CD4-positive, alpha-beta memory T cell (primary cell): ENCODE measurements around the gene UGT1A10. TPM values are rescaled to one million over a fixed set of nuclear protein-coding genes. Genes with fewer than 3 reads are reported as not detected.

Experiments used
- CTCF ChIA-PET: fragments of 350-600 bp; sonication (Branson Sonifier 250); formaldehyde crosslinking; loops from one replicate; lab custom pipeline; 2021; ENCODE audit warnings: inconsistent platforms; ENCODE audit not compliant: partially characterized antibody; lab: Charles Lee
- POLR2A ChIA-PET: fragments of 350-600 bp; sonication (Branson Sonifier 250); formaldehyde crosslinking; loops from one replicate; lab custom pipeline; 2021; ENCODE audit not compliant: partially characterized antibody; lab: Charles Lee
- DNase-seq, 5 donors: peaks; one replicate each; pipeline versions ENCODE4 v3.0.0 to v3.0.0-alpha.2; 2020 to 2022; ENCODE audit warnings: mixed read lengths in 1 of 5
- H3K27ac ChIP-seq: one replicate; pipeline ENCODE4 v1.7.0; 2013; ENCODE audit warnings: low read depth, low read length
- H3K27me3 ChIP-seq: 2 replicates; pipeline ENCODE4 v1.7.0; 2013; ENCODE audit warnings: mild to moderate bottlenecking, low read length, moderate library complexity; ENCODE audit not compliant: insufficient read depth
- H3K36me3 ChIP-seq: 2 replicates; pipeline ENCODE4 v1.7.0; 2013; ENCODE audit warnings: mild to moderate bottlenecking, low read length, moderate library complexity; ENCODE audit not compliant: insufficient read depth
- H3K4me1 ChIP-seq: 2 replicates; pipeline ENCODE4 v1.7.0; 2013; ENCODE audit warnings: mild to moderate bottlenecking, low read length, moderate library complexity; ENCODE audit not compliant: insufficient read depth
- H3K4me3 ChIP-seq, 2 donors: one replicate each; pipeline ENCODE4 v1.7.0; 2013; ENCODE audit warnings: low read length in 2 of 2, mild to moderate bottlenecking in 1 of 2
- H3K9me3 ChIP-seq, 2 donors: one replicate each; pipeline ENCODE4 v1.7.0; 2013; ENCODE audit warnings: low read length in 2 of 2, control low read depth in 1 of 2; ENCODE audit not compliant: control insufficient read depth in 1 of 2
- H3K27ac Mint-ChIP-seq, 7 donors: one replicate each; pipeline ENCODE4 v1.8.0; 2020 to 2021; ENCODE audit warnings: mixed read lengths in 7 of 7, mild to moderate bottlenecking in 6 of 7, inconsistent platforms in 3 of 7, moderate library complexity in 3 of 7
- H3K27me3 Mint-ChIP-seq, 2 donors: one replicate each; pipeline ENCODE4 v1.8.0; 2020 to 2021; ENCODE audit warnings: mixed read lengths in 2 of 2
- H3K36me3 Mint-ChIP-seq, 2 donors: one replicate each; pipeline ENCODE4 v1.8.0; 2020 to 2021; ENCODE audit warnings: mixed read lengths in 2 of 2, inconsistent platforms in 1 of 2, mild to moderate bottlenecking in 1 of 2
- H3K4me1 Mint-ChIP-seq, 4 donors: one replicate each; pipeline ENCODE4 v1.8.0; 2020 to 2021; ENCODE audit warnings: mixed read lengths in 4 of 4, mild to moderate bottlenecking in 1 of 4
- H3K4me3 Mint-ChIP-seq, 8 donors: one replicate each; pipeline ENCODE4 v1.8.0; 2020 to 2021; ENCODE audit warnings: mixed read lengths in 8 of 8, mild to moderate bottlenecking in 7 of 8, moderate library complexity in 6 of 8, inconsistent platforms in 3 of 8
- H3K9me3 Mint-ChIP-seq, 8 donors: one replicate each; pipeline ENCODE4 v1.8.0; 2020 to 2021; ENCODE audit warnings: mixed read lengths in 8 of 8, mild to moderate bottlenecking in 5 of 8, inconsistent platforms in 3 of 8, moderate library complexity in 1 of 8
- intact Hi-C: fragments of 100-400 bp; cut with micrococcal nuclease; formaldehyde crosslinking; loops from one replicate; pipeline ENCODE4 v1.15.1; 2023
- polyA plus RNA-seq, 2 donors: library from polyadenylated mRNA; unstranded; fragments of 300-500 nt; fragmentation: Illumina TruSeq; gene quantifications; one replicate each; pipeline ENCODE4 v1.2.3, GENCODE V29; 2021
- total RNA-seq, 2 experiments: library from RNA; stranded (reverse); gene quantifications; one replicate each; pipeline ENCODE4 v1.2.3, GENCODE V29; 2021

The UGT1A10 gene
- total and polyA plus RNA-seq, 4 experiments from 2014 or later, result not detected

GRCh38 chr2:233680361-233681045 lies 44.3 kb downstream of the UGT1A10 start:
- no peak overlapping the region for H3K27ac ChIP-seq
- no peaks in the 10 kb centered on the region for H3K4me1 ChIP-seq
- no peaks in the 10 kb centered on the region for H3K36me3 ChIP-seq
- H3K4me3 ChIP-seq, result no peak overlapping the region
- H3K27me3 ChIP-seq, result no peaks in the 10 kb centered on the region
- H3K4me1 Mint-ChIP-seq, result no peaks in the 10 kb centered on the region
- CTCF ChIA-PET, result no interaction called here
- H3K36me3 Mint-ChIP-seq, result no peaks in the 10 kb centered on the region
- no peak overlapping the region for H3K27ac Mint-ChIP-seq
- peaks cover 15 to 17% of the 10 kb centered on the region in 2 donors for H3K27me3 Mint-ChIP-seq
- no peak overlapping the region for H3K4me3 Mint-ChIP-seq
- H3K9me3 Mint-ChIP-seq, result no peaks in the 10 kb centered on the region
- intact Hi-C loops, result no loop called here
- H3K9me3 ChIP-seq, result no peaks in the 10 kb centered on the region
- DNase-seq, result no peak
- POLR2A ChIA-PET, result no interaction called here

- H3K4me1 Mint-ChIP-seq, result no peaks in the 10 kb centered on the region
- no peaks in the 10 kb centered on the region for H3K36me3 Mint-ChIP-seq
- Histone ChIP-seq H3K36me3 (no peaks in the 10 kb centered on the region), H3K4me1 (no peaks in the 10 kb centered on the region), H3K27me3 (no peaks in the 10 kb centered on the region), H3K27ac (no peak within 1 kb of the TSS), H3K9me3 (no peaks in the 10 kb centered on the region), H3K4me3 (no peak within 1 kb of the TSS)
- POLR2A ChIA-PET, result no interaction called here
- DNase-seq, result no peak
- H3K4me3 Mint-ChIP-seq, result no peak within 1 kb of the TSS
- CTCF ChIA-PET, result no interaction called here
- H3K27ac Mint-ChIP-seq, result no peak within 1 kb of the TSS
- peaks cover 13 to 18% of the 10 kb centered on the region in 2 donors for H3K27me3 Mint-ChIP-seq
- no peaks in the 10 kb centered on the region for H3K9me3 Mint-ChIP-seq
- intact Hi-C loops, result no loop called here
Observed at GRCh38 chr2:233681521-233682099, 45.4 kb downstream of the UGT1A10 start, which contains the start of gene UGT1A7. Gene UGT1A7 (plus strand): TSS chr2:233681901. CDS start chr2:233681938, 37 bp downstream.

DNA sequence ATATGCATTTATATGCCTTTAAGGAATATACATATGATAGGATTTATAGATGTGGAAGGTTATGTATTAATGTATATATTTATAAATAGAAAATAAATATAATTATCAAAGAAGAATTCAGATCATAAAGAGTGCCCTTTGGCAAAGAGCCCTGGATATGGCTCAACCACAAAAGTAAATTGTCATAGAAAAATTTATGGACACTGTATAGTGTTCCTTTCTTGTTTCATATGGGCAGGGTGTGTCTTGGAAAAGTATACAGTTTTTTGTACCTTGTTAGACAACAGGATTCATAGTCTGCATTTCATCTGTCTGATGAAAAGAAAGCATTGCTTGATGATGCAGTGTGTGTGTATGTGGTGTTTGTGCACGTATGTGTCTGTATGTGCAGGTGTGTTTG lies 48.4 kb downstream of the UGT1A10 start:
- no peaks in the 10 kb centered on the region for H3K36me3 ChIP-seq
- no peaks in the 10 kb centered on the region for H3K36me3 Mint-ChIP-seq
- intact Hi-C loops, result no loop called here
- no peak for DNase-seq
- H3K27me3 ChIP-seq, result no peaks in the 10 kb centered on the region
- peaks cover 12 to 20% of the 10 kb centered on the region in 2 donors for H3K27me3 Mint-ChIP-seq
- ChIA-PET POLR2A (no interaction called here), CTCF (no interaction called here)
- H3K4me1 Mint-ChIP-seq, result no peaks in the 10 kb centered on the region
- H3K4me3 Mint-ChIP-seq, result no peak overlapping the region
- H3K27ac Mint-ChIP-seq, result no peak overlapping the region
- H3K27ac ChIP-seq, result no peak overlapping the region
- no peaks in the 10 kb centered on the region for H3K4me1 ChIP-seq
- no peak overlapping the region for H3K4me3 ChIP-seq
- peaks cover 0 to 1% (median 0%) of the 10 kb centered on the region in 8 donors for H3K9me3 Mint-ChIP-seq
- H3K9me3 ChIP-seq, result no peaks in the 10 kb centered on the region

DNA sequence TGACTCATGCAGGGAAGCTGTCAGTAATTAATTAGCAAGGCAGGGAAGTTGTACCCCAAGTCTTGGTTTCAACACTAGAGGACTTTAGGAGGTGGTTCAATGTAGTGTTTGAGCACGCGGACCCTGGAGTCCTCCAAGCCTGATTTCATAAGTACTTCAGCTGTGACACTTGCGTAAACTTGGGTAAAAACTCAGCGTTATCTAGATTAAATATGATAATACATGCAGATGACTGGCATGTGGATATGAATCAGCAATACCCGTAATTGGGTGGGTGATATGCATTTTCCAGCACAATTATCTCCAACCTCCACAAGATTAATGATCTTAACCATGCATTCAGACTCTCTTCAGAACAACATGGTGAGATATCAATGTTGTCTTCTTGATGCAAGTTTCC lies 50.7 kb downstream of the UGT1A10 start:
- peaks cover 10 to 19% of the 10 kb centered on the region in 2 donors for H3K27me3 Mint-ChIP-seq
- no peaks in the 10 kb centered on the region for H3K4me1 ChIP-seq
- no peak overlapping the region for H3K27ac Mint-ChIP-seq
- H3K4me3 Mint-ChIP-seq, result no peak overlapping the region
- no peaks in the 10 kb centered on the region for H3K4me1 Mint-ChIP-seq
- DNase-seq, result no peak
- no peak overlapping the region for H3K4me3 ChIP-seq
- H3K27me3 ChIP-seq, result no peaks in the 10 kb centered on the region
- H3K9me3 Mint-ChIP-seq, result peaks cover 0 to 1% (median 0%) of the 10 kb centered on the region in 8 donors
- H3K27ac ChIP-seq, result no peak overlapping the region
- no peaks in the 10 kb centered on the region for H3K9me3 ChIP-seq
- no peaks in the 10 kb centered on the region for H3K36me3 Mint-ChIP-seq
- POLR2A ChIA-PET, result no interaction called here
- CTCF ChIA-PET, result no interaction called here
- intact Hi-C loops, result no loop called here
- no peaks in the 10 kb centered on the region for H3K36me3 ChIP-seq

DNA sequence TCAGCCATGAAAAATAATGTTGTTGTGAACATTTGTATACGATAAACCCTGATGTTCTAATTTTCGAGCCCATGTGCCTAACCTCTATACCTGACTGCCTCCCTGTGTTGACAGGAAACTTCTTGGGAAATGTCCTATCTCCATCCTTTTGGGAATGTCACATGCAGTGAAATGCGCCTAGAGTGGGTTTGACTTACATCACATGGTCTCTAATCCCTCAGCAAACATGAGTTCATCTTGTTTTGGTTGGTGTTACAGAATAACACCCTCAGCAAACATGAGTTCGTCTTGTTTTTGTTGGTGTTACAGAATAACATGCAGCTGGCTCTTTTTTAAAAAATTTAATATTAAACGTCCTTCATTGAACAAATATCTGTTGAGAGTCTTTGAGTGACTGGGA lies 52.1 kb downstream of the UGT1A10 start:
- Mint-ChIP-seq H3K36me3 (no peaks in the 10 kb centered on the region), H3K9me3 (peaks cover 0 to 1% (median 0%) of the 10 kb centered on the region in 8 donors), H3K4me3 (no peak overlapping the region), H3K27me3 (peaks cover 10 to 25% of the 10 kb centered on the region in 2 donors), H3K4me1 (no peaks in the 10 kb centered on the region), H3K27ac (no peak overlapping the region)
- Histone ChIP-seq H3K27ac (no peak overlapping the region), H3K36me3 (no peaks in the 10 kb centered on the region), H3K27me3 (no peaks in the 10 kb centered on the region), H3K4me1 (no peaks in the 10 kb centered on the region), H3K9me3 (no peaks in the 10 kb centered on the region), H3K4me3 (no peak overlapping the region)
- ChIA-PET POLR2A (no interaction called here), CTCF (no interaction called here)
- DNase-seq, result no peak
- intact Hi-C loops, result no loop called here

GRCh38 chr2:233689031-233689430 lies 52.8 kb downstream of the UGT1A10 start:
- intact Hi-C loops, result no loop called here
- no peaks in the 10 kb centered on the region for H3K9me3 ChIP-seq
- H3K27me3 Mint-ChIP-seq, result peaks cover 10 to 27% of the 10 kb centered on the region in 2 donors

DNA sequence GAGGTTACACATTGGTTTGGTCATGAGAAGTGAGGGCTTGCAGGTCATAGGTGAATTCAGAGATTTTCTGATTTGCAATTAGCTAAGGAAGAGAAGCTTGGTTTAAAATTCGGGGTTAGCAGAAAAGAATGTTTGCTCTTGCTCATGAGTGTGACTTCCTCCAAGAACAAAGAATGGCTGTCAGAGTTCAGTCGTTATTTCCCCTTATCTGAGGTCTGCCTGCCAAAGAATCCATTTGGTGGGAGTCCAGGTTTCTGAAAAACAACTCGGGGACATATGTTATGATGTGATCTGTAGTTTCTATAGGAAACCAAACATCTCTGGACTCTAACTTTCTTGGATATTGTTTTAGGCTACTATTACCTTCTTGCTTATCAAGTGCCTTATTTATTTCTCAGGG lies 53.3 kb downstream of the UGT1A10 start:
- POLR2A ChIA-PET, result no interaction called here
- CTCF ChIA-PET, result no interaction called here
- peaks cover 10 to 27% of the 10 kb centered on the region in 2 donors for H3K27me3 Mint-ChIP-seq
- Histone ChIP-seq H3K9me3 (no peaks in the 10 kb centered on the region), H3K4me3 (no peak overlapping the region), H3K36me3 (no peaks in the 10 kb centered on the region), H3K27ac (no peak overlapping the region), H3K4me1 (no peaks in the 10 kb centered on the region), H3K27me3 (no peaks in the 10 kb centered on the region)
- H3K27ac Mint-ChIP-seq, result no peak overlapping the region
- DNase-seq, result no peak
- H3K4me1 Mint-ChIP-seq, result no peaks in the 10 kb centered on the region
- no peaks in the 10 kb centered on the region for H3K36me3 Mint-ChIP-seq
- intact Hi-C loops, result no loop called here
- H3K4me3 Mint-ChIP-seq, result no peak overlapping the region
- peaks cover 0 to 1% (median 0%) of the 10 kb centered on the region in 8 donors for H3K9me3 Mint-ChIP-seq

More at GRCh38 chr2:233689031-233689430, 52.8 kb downstream of the UGT1A10 start:
- H3K27ac Mint-ChIP-seq, result no peak overlapping the region
- CTCF ChIA-PET, result no interaction called here
- no peak overlapping the region for H3K27ac ChIP-seq
- H3K27me3 ChIP-seq, result no peaks in the 10 kb centered on the region
- H3K4me3 ChIP-seq, result no peak overlapping the region
- H3K36me3 Mint-ChIP-seq, result no peaks in the 10 kb centered on the region
- H3K4me1 ChIP-seq, result no peaks in the 10 kb centered on the region
- POLR2A ChIA-PET, result no interaction called here
- no peak overlapping the region for H3K4me3 Mint-ChIP-seq
- no peaks in the 10 kb centered on the region for H3K4me1 Mint-ChIP-seq
- no peak for DNase-seq
- H3K9me3 Mint-ChIP-seq, result peaks cover 0 to 1% (median 0%) of the 10 kb centered on the region in 8 donors
- H3K36me3 ChIP-seq, result no peaks in the 10 kb centered on the region
